Measurements from ENCODE around the gene MXRA7. TPM values are rescaled to one million over a fixed set of nuclear protein-coding genes. Genes with fewer than 3 reads are reported as not detected.
"Not testable (repeated sequence)": the region's sequence is repeated elsewhere in the genome, so short reads cannot be mapped to it uniquely, and the experiment has no call there.

Gene MXRA7
- polyA plus RNA-seq, 3 donors, result 47.6 to 192 (median 176) TPM

DNA sequence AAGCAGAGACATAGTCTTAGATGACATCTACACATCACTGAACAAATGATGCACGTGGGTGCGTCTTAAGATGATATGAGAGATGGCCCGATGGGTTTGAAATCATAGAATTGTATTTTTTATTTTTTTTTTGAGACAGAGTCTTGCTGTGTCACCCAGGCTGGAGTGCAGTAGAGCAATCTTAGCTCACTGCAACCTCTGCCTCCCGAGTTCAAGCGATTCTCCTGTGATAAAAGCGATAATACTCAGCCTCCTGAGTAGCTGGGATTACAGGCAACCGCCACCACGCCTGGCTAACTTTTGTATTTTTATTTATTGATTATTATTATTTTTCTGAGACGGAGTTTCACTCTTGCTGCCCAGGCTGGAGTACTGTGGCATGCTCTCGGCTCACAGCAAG is 72.5 kb downstream of the MXRA7 start:
- 91 to 96% (median 96%) methylated on average over 10 of the region's 10 CpGs for WGBS, 3 donors
- no peak overlapping the region for H3K27ac ChIP-seq (ENCODE audit: low read depth, low read length)

DNA sequence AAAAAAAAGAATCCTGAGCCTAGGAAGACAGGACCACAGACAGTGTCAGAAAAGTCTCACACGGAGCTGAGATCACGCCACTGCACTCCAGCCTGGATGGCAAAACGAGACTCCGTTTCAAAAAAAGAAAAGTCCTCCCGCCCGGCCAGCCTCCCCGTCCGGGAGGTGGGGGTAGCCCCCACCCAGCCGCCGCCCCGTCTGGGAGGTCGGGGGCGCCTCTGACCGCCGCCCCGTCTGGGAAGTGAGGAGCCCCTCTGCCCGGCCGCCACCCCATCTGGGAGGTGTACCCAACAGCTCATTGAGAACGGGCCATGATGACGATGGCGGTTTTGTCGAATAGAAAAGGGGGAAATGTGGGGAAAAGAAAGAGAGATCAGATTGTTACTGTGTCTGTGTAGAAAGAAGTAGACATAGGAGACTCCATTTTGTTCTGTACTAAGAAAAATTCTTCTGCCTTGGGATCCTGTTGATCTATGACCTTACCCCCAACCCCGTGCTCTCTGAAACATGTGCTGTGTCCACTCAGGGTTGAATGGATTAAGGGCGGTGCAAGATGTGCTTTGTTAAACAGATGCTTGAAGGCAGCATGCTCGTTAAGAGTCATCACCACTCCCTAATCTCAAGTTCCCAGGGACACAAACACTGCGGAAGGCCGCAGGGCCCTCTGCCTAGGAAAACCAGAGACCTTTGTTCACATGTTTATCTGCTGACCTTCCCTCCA is 74.1 kb downstream of the MXRA7 start:
- WGBS, 3 donors, result 79 to 81% (median 81%) methylated on average over 20 to 22 of the region's 27 CpGs
- H3K27ac ChIP-seq (ENCODE audit: low read depth, low read length), result not testable (repeated sequence)

DNA sequence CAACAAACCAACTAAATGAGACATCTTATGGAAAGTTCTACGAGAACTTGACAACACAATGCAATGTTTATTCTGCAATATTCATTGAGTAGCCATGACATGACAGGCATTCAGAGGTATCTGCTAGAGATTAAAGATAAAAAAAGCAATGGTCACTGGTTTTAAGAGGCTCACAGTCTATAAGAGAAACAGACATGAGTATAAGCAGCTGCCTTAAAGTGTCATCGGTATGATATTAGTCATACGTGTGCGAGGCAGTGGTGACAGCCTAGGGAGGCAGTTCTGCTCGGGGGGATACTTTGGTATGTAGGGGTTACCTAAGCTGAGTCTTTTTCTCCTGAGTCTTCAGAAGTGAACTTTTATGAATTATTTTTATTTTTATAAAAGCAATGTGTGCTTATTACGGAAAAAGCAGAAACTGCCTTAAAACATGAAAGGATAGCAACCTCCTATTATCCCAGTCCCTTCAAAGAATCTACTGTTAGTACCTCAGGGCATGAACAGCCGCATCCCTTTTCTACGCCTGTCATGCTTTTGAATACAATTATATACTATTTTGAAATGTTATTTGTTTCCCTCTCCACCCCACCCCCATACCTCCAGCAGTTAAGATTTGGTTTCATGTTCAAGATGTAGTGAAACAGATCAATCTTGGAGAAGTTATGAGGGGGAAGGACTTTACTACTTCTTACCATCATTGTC is 75.0 kb downstream of the MXRA7 start:
- no peak overlapping the region for H3K27ac ChIP-seq (ENCODE audit: low read depth, low read length)
- WGBS, 3 donors, result 77 to 85% (median 80%) methylated on average over 8 of the region's 8 CpGs

DNA sequence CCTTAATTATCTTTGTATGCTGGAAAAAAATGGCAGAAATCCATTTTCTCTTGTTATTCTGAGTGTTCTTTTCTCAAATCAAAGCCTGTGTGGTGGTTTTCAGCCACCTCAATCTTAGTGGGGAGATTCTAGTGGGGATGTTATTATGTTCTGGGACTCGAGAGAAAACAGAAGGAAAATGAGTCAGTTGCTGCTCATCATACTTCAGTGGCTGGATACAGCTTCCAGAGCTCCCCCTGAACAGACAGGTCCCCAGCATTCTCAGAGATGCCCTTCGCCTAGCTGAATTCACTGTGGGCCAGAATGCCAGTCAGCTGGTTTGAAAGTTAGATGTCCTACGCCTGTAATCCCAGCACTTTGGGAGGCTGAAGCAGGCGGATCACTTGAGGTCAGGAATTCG is 75.7 kb downstream of the MXRA7 start:
- H3K27ac ChIP-seq (ENCODE audit: low read depth, low read length), result no peak overlapping the region
- 90 to 94% (median 91%) methylated on average over 5 of the region's 5 CpGs for WGBS, 3 donors

DNA sequence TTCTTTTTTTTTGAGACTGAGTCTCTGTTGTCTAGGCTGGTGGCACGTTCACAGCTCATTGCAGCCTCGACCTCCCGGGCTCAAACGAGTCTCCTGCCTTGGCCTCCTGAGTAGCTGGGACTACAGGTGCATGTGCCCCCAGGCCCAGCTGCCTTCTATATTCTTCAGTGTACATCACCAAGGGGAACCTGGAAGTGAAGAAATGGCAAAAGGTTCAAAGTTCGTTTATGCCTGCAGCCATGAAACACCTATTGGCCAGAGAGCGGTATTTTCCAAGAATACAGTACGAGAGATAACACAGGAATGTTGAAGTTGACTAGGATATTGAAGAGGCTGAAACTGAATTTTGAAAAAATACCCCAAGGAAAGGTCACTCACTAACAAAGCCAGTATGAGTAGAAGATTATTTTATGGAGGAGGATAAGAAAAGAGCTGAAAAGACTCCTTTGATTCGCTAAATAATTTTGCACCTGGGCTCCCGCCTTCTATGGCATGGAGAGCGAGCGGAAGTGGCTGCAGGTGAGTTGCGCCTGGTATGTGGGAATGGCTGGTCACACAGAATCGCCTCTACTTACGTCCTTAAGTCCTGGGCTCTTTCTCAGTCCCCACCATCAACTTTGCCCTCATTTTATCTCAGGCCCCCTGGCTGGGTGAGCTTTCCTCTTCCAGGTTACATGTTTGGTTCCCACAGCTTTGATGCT is 77.0 kb downstream of the MXRA7 start:
- no peak overlapping the region for H3K27ac ChIP-seq (ENCODE audit: low read depth, low read length)
- 85 to 87% (median 87%) methylated on average over 14 of the region's 14 CpGs for WGBS, 3 donors

DNA sequence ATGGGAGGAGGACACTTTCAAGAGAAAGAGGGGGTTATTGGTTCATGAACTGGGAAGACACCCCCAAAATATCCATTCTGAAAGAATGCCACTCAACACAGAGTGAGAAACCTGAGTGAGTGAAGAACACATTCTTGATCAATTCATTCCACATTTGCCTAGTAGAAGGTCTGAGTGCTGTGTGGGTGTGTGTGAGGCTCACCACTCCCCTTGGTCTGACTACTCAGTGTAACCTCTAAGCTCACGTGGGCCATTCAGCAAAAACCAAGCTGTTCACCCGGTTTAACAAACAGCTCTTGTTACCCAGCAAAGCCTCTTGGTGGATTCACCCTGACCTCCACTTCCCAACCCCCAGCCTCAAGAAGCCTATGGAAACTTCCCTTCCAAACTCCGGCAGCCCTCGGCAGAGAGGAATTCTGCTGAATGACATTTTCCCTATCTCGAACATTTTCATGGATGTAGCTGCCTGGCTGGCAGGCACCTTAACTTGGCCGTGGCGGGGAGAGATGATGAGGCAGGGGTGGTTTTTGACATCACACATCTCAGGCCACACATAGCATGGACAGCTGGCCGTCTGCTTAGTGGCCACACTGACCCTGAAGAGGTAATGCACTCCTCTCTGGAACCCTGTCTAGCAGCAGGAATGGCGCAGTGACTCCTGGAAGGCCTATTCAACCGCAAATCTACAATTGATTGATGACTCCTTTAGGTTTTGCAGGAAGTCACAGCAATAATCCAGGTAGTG is 78.8 kb downstream of the MXRA7 start:
- no peak overlapping the region for H3K27ac ChIP-seq (ENCODE audit: low read depth, low read length)
- 67 to 79% (median 79%) methylated on average over 10 of the region's 10 CpGs for WGBS, 3 donors

DNA sequence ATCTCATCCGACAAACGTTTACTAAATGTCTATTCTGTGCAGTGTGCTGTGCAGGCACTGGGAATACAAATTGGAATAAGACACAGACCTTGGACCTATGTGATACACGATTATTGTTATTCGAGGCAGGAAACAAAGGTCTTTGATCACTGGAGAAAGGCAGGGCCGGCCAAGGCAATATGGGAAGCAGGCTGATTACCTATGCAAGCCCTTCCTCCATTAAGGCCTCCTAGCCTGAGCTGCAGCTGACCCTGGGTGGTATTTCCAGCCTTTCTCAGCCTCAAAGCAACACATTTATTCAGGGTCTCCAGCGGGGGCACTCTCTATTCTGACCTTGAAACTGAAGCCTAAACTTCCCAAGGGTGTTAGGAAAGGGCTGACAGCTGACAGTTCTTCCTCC is 80.6 kb downstream of the MXRA7 start:
- 70 to 72% (median 71%) methylated on average over 6 of the region's 6 CpGs for WGBS, 3 donors
- H3K27ac ChIP-seq (ENCODE audit: low read depth, low read length), result no peak overlapping the region

Other genes starting within 250 kb of the MXRA7 start
- under 1 TPM in 1 of 3 donors, not detected in 2; 0.08 TPM for gene AANAT, start 243.4 kb downstream of the MXRA7 start, polyA plus RNA-seq
- gene RHBDF2, start 209.5 kb downstream of the MXRA7 start, polyA plus RNA-seq, result 10 to 100 TPM; 14.1 to 20.8 (median 19.8) TPM
- 10 to 100 TPM in 2 of 3 donors, 1 to 10 TPM in 1; 8.4 to 77.6 (median 54.4) TPM for gene CYGB, start 173.3 kb downstream of the MXRA7 start, polyA plus RNA-seq
- gene PRCD, start 170.9 kb downstream of the MXRA7 start, polyA plus RNA-seq, result 10 to 100 TPM in 1 of 3 donors, 1 to 10 TPM in 2; 1.6 to 14.4 (median 4.7) TPM
- gene ST6GALNAC2, start 125.1 kb downstream of the MXRA7 start, polyA plus RNA-seq, result 1 to 10 TPM; 2.0 to 6.4 (median 4.2) TPM
- 1 to 10 TPM in 2 of 3 donors, under 1 TPM in 1; 0.41 to 7.0 (median 2.2) TPM for gene ST6GALNAC1, start 67.2 kb downstream of the MXRA7 start, polyA plus RNA-seq
- 10 to 100 TPM; 19.3 to 51.5 (median 32.4) TPM for gene JMJD6, start 15.6 kb upstream of the MXRA7 start, polyA plus RNA-seq
- gene METTL23, start 15.9 kb upstream of the MXRA7 start, polyA plus RNA-seq, result 10 to 100 TPM; 30.2 to 33.4 (median 30.9) TPM
- gene SRSF2, start 26.4 kb upstream of the MXRA7 start, polyA plus RNA-seq, result 100 to 1,000 TPM in 2 of 3 donors, 10 to 100 TPM in 1; 60.6 to 298 (median 109) TPM
- 10 to 100 TPM in 2 of 3 donors, 1 to 10 TPM in 1; 8.5 to 15.4 (median 15.0) TPM for gene MFSD11, start 27.2 kb upstream of the MXRA7 start, polyA plus RNA-seq
- under 1 TPM; 0.16 to 0.25 (median 0.22) TPM for gene MGAT5B, start 157.4 kb upstream of the MXRA7 start, polyA plus RNA-seq